Kidney epithelial cell (primary cell): ENCODE data around the gene B3GALT5. TPM values are rescaled to one million over a fixed set of nuclear protein-coding genes. Genes with fewer than 3 reads are reported as not detected.

Source experiments
- DNase-seq: peaks from one replicate; pipeline ENCODE4 v3.0.0-alpha.2; 2010; ENCODE audit warnings: low read depth
- H3K27me3 ChIP-seq: 2 replicates; pipeline ENCODE4 v1.6.0; 2011; ENCODE audit warnings: low read length; ENCODE audit not compliant: control insufficient read depth, insufficient read depth
- H3K36me3 ChIP-seq: 2 replicates; pipeline ENCODE4 v1.5.1; 2011; ENCODE audit warnings: low read length; ENCODE audit not compliant: control insufficient read depth, insufficient read depth
- H3K4me3 ChIP-seq: 2 replicates; pipeline ENCODE4 v1.5.1; 2011; ENCODE audit warnings: low read depth, mild to moderate bottlenecking, control low read depth, low read length
- CTCF ChIP-seq: IDR thresholded peaks from 2 replicates; pipeline ENCODE4 v1.5.1; 2011; ENCODE audit warnings: mild to moderate bottlenecking, moderate library complexity, low read length, control low read depth, inconsistent platforms; ENCODE audit not compliant: insufficient read depth, poor library complexity, severe bottlenecking
- total RNA-seq: library from RNA; depleted of rRNA; stranded (reverse); fragments of >200 nt; gene quantifications from 2 replicates; pipeline ENCODE4 v1.2.3, GENCODE V29; 2015

Gene B3GALT5
- total RNA-seq, 1 donor from 2014 or later = 4.3 TPM

DNA sequence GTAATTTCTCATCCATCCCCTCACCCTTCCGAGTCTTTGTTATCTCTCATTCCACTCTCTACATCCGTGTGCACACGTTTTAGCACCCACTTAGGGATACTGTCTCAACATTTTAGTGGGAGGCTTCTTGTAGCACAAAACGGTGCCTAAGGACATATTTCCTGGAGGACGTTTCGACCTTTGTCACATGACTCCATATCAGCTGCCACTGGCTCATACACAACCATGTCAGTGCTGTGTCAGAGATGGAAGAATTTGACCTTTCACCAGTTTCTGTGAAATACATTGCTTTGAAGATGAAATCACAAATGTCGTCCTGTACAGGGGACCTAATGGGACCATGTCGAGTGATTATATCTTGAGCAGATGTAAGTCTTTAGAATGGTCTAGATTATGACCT is 15.6 kb downstream of the B3GALT5 start:
- peaks cover 3% of the 10 kb centered on the region for H3K36me3 ChIP-seq
- no peaks in the 10 kb centered on the region for H3K27me3 ChIP-seq
- no peak for TF ChIP-seq CTCF
- H3K4me3 ChIP-seq = no peak overlapping the region
- DNase-seq = no peak

- H3K36me3 ChIP-seq = peaks cover 1% of the 10 kb centered on the region
- TF ChIP-seq CTCF = no peak
- no peaks in the 10 kb centered on the region for H3K27me3 ChIP-seq
- H3K4me3 ChIP-seq = peak overlapping the region; percentile 43
- DNase-seq = peak; percentile 75
Measured at GRCh38 chr21:39630191-39630591, 17.5 kb downstream of the B3GALT5 start.

DNA sequence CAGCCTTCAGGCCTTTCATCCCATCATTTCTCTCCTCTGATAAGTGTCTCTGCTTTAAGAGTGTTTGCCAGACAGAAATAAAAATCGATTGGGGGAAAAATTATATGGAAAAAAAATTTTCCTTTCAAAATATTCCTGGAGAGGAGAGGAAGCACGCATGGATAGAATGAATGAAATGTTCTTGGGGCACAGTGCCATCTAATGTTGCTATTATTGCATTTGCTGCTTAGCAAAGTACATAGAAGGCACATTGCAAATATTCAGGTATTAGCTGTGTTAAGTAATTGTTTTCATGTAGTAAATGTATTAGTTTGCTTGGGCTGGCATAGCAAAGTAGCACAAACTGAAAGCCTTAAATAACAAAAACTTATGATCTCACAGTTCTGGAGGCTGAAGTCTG is 18.1 kb downstream of the B3GALT5 start:
- Histone ChIP-seq H3K36me3 (peaks cover 1% of the 10 kb centered on the region), H3K27me3 (no peaks in the 10 kb centered on the region), H3K4me3 (peak overlapping the region; percentile 43)
- TF ChIP-seq CTCF = no peak
- DNase-seq = no peak

GRCh38 chr21:39631842-39632562 is 19.3 kb downstream of the B3GALT5 start:
- Histone ChIP-seq H3K36me3 (peaks cover 1% of the 10 kb centered on the region), H3K4me3 (no peak overlapping the region), H3K27me3 (no peaks in the 10 kb centered on the region)
- no peak for DNase-seq
- TF ChIP-seq CTCF = no peak

DNA sequence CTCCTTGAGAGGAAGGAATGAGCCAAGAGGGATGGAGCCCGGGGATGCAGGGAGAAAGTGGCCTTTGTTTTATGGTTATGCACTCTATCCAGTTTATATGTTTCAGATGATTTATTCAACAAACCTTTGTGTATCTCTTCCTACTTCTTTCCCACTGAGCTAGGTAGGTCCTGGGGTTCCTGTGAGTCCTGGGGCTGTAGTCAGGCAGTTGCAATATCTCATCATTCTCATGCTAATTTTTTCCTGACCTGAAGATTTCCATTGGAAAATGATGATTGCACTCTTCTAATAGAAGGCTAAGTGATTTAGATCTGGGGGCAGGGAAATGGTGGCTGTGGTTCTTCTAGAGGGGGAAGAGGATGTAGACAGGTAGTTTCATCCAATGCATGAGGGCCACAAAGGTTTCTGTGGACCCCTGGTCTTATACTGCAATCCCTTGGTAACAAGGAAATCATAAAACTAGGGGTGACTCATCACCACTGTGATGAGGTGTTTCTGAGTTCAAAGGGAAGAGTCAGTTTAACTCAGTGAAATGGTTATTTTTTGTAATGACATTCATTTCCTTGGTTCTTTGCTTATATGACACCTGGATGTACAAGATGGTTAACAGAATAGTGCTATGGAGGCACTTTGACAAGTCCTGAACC is 20.2 kb downstream of the B3GALT5 start:
- Histone ChIP-seq H3K36me3 (peaks cover 1% of the 10 kb centered on the region), H3K27me3 (no peaks in the 10 kb centered on the region), H3K4me3 (no peak overlapping the region)
- DNase-seq = peak; percentile 71
- TF ChIP-seq CTCF = no peak
